Suprapubic skin (tissue), 4 donors: ENCODE measurements around the gene CRCP.

Experiments used
- POLR2A ChIP-seq, 2 donors: fragments of 450-650 bp; IDR thresholded peaks; one replicate each; pipeline ENCODE4 v1.6.1; 2017; ENCODE audit warnings: antibody characterized with exemption in 2 of 2, mild to moderate bottlenecking in 2 of 2, moderate library complexity in 2 of 2
- POLR2AphosphoS5 ChIP-seq, 3 donors: sonication (generic); formaldehyde crosslinking; IDR thresholded peaks; one replicate each; pipeline ENCODE4 v1.6.1; 2017; ENCODE audit warnings: antibody characterized with exemption in 3 of 3
- TF ChIP-seq, protein P1 (sequence below), 2 donors: fragments of 200-600 bp in 1 of 2; fragments of 450-650 bp in 1 of 2; sonication (generic) in 1 of 2; IDR thresholded peaks; one replicate each; pipeline ENCODE4 v1.5.1; 2016 to 2019; ENCODE audit warnings: antibody characterized with exemption in 2 of 2, mild to moderate bottlenecking in 1 of 2, moderate library complexity in 1 of 2

DNA sequence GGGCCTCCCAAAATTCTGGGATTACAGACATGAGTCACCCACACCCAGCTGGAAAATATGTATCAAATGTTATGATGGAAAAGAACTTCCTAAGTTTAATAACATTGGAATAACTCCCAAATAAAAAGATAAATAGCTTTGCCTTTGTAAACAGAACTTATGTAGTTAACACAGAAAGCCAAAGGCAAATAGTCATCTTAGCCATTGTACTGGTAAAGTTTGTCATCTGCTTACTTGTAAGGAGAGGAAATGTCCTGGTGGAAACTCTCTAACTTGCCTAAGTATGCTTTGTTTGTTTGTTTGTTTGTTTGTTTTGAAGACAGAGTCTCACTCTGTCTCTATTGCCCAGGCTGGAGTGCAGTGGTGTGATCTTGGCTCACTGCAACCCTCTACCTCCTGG lies 66.7 kb downstream of the CRCP start:
- TF ChIP-seq, protein P1, sequence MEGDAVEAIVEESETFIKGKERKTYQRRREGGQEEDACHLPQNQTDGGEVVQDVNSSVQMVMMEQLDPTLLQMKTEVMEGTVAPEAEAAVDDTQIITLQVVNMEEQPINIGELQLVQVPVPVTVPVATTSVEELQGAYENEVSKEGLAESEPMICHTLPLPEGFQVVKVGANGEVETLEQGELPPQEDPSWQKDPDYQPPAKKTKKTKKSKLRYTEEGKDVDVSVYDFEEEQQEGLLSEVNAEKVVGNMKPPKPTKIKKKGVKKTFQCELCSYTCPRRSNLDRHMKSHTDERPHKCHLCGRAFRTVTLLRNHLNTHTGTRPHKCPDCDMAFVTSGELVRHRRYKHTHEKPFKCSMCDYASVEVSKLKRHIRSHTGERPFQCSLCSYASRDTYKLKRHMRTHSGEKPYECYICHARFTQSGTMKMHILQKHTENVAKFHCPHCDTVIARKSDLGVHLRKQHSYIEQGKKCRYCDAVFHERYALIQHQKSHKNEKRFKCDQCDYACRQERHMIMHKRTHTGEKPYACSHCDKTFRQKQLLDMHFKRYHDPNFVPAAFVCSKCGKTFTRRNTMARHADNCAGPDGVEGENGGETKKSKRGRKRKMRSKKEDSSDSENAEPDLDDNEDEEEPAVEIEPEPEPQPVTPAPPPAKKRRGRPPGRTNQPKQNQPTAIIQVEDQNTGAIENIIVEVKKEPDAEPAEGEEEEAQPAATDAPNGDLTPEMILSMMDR (IDR thresholded peaks at IDR 0.05): no peak
- TF ChIP-seq POLR2A (IDR thresholded peaks at IDR 0.05): no peak
- no peak for TF ChIP-seq POLR2AphosphoS5 (IDR thresholded peaks at IDR 0.05)
